ENCODE data around the gene LTN1. TPM values are rescaled to one million over a fixed set of nuclear protein-coding genes. Genes with fewer than 3 reads are reported as not detected.

LTN1 gene
- total RNA-seq, 1 donor from 2014 or later: 22.0 TPM

DNA sequence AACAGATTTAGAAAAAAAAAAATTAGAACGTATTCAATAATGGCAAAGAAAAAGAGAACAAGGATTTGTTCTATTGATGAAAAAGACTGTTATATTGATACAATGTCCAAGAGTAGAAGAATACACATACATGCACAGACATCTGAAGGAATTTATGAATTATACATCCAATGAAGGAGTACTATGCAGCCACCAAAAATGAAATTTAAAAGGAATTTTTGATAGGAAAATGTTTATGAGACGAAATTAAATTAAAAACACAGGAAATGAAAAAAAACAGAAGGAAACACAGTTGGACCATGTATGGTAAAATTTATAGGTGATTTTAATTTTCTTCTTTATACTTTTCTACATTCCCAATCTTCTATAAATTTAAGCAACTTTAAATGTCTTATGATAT is 110.3 kb downstream of the LTN1 start:
- H3K27me3 ChIP-seq (ENCODE audit: low read depth): no peaks in the 10 kb centered on the region
- no peaks in the 10 kb centered on the region for H3K9me3 ChIP-seq
- no peak overlapping the region for H3K4me3 ChIP-seq
- TF ChIP-seq, protein P1, sequence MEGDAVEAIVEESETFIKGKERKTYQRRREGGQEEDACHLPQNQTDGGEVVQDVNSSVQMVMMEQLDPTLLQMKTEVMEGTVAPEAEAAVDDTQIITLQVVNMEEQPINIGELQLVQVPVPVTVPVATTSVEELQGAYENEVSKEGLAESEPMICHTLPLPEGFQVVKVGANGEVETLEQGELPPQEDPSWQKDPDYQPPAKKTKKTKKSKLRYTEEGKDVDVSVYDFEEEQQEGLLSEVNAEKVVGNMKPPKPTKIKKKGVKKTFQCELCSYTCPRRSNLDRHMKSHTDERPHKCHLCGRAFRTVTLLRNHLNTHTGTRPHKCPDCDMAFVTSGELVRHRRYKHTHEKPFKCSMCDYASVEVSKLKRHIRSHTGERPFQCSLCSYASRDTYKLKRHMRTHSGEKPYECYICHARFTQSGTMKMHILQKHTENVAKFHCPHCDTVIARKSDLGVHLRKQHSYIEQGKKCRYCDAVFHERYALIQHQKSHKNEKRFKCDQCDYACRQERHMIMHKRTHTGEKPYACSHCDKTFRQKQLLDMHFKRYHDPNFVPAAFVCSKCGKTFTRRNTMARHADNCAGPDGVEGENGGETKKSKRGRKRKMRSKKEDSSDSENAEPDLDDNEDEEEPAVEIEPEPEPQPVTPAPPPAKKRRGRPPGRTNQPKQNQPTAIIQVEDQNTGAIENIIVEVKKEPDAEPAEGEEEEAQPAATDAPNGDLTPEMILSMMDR (IDR thresholded peaks at IDR 0.05): no peak
- DNase-seq (no peak), ATAC-seq (no peak)
- H3K4me1 ChIP-seq: peaks cover 15% of the 10 kb centered on the region
- H3K36me3 ChIP-seq: peaks cover 47% of the 10 kb centered on the region
- H3K27ac ChIP-seq: no peak overlapping the region
- intact Hi-C loops (cut with DNase I): no loop called here

Other genes with a start within 250 kb of the LTN1 start
- 10.8 TPM for gene RWDD2B, start 26.5 kb upstream of the LTN1 start, total RNA-seq
- gene USP16, start 31.8 kb upstream of the LTN1 start, total RNA-seq: 33.4 TPM
- 111 TPM for gene CCT8, start 80.8 kb upstream of the LTN1 start, total RNA-seq
- 8.3 TPM for gene MAP3K7CL, start 137.8 kb upstream of the LTN1 start, total RNA-seq